Measurements from ENCODE around the gene SUOX.
"Not testable (repeated sequence)": the region's sequence is repeated elsewhere in the genome, so short reads cannot be mapped to it uniquely, and the experiment has no call there.

SUOX gene

GRCh38 chr12:55996715-55997534 lies at the start of gene SUOX:
TSS of gene SUOX (plus strand) at chr12:55997276. CDS start at chr12:56002222, 4,946 bp downstream.
- DNase-seq (ENCODE audit: low read depth): no peak

DNA sequence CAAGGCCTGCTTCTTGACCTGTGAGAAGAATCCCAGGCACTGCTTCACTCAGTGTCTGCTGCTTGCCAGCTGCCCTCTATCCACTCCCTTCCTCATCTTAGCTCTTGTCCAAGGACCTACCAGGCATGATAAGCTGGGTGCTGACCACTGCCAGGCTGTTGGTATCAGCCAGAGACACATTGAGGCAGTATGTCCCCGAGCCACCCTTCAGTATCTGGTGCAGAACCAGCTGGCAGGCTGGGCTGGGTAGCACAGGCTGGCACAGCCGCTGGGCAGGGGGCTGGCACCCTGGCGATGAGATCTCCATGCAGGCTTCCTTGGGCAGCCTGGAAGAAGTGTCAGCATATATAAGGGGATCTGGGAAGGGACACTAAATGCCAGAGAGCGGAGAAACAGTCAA lies 41.7 kb upstream of the SUOX start:
- DNase-seq (ENCODE audit: low read depth): no peak

- DNase-seq (ENCODE audit: low read depth): peak; percentile 32
Observed at GRCh38 chr12:55955800-55956508, 41.1 kb upstream of the SUOX start.

- DNase-seq (ENCODE audit: low read depth): no peak
Observed at GRCh38 chr12:55957106-55957859, 39.8 kb upstream of the SUOX start.

- DNase-seq (ENCODE audit: low read depth): no peak
Observed at GRCh38 chr12:55963760-55964159, 33.3 kb upstream of the SUOX start.

- no peak for DNase-seq (ENCODE audit: low read depth)
Observed at GRCh38 chr12:55965240-55965639, 31.8 kb upstream of the SUOX start.

GRCh38 chr12:55965941-55966407 lies 31.1 kb upstream of the SUOX start, which contains the start of gene PMEL:
TSS of gene PMEL (minus strand) at chr12:55966042. CDS start at chr12:55966011, 31 bp downstream.
- no peak for DNase-seq (ENCODE audit: low read depth)

DNA sequence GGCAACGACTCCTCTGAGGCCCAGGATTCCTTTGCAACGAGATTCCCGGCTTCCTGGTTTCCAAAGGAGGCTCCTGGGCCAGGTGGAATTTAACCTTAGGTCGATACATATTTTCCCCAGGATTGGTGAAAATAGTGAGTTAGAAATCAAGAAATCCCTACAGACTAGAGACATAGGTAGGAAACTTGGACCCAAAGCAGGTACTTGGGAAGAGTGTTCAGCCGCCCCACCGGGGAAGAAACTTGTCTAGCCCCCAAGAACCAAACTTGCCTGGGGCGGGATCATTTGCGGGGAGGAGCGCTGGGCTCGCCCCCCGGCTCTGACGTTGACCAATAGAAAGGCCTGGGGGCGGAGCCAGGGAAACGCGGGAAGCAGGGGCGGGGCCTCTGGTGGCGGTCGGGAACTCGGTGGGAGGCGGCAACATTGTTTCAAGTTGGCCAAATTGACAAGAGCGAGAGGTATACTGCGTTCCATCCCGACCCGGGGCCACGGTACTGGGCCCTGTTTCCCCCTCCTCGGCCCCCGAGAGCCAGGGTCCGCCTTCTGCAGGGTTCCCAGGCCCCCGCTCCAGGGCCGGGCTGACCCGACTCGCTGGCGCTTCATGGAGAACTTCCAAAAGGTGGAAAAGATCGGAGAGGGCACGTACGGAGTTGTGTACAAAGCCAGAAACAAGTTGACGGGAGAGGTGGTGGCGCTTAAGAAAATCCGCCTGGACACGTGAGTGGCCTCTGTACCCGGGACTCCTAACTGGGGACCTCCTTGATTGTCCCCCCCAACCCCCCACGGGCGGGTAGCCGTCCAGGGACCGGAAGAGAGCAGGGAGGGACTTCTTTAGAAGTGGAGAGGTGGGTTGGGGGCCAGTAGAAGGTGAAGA lies 30.4 kb upstream of the SUOX start, which contains the start of gene CDK2:
TSS of gene CDK2 (plus strand) at position 423 of the 874 bp plus-strand sequence. CDS start at position 602, 179 bp downstream.
- DNase-seq (ENCODE audit: low read depth): peak; percentile 85

DNA sequence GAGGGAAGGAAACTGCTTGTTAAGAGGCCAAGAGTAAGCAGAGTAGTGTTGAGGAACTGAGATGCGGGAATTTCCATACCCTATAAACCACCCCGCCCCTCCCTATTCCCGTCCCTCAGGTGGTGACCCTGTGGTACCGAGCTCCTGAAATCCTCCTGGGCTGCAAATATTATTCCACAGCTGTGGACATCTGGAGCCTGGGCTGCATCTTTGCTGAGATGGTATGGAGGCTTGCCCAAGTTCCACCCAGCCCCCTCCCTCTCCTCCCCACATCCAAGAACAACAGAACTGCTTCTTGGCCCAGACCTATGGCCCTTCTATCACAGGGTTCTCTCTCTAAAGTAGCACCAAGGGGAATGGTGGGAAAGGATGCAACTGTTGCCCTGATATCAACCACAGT lies 27.7 kb upstream of the SUOX start:
- DNase-seq (ENCODE audit: low read depth): no peak

DNA sequence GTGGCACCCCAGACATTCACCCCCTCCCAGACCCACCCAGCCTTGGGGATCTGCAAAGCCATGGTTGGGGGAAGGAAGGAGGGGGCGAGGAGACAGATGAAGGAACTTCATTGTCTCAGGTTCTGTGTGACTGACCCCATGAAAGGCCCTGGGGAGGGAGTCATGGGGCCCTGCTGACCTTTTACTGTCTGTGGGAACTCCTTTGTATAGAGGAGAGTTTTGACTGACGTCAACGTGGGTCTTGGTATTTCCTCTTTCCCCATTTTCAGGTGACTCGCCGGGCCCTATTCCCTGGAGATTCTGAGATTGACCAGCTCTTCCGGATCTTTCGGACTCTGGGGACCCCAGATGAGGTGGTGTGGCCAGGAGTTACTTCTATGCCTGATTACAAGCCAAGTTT lies 26.3 kb upstream of the SUOX start:
- no peak for DNase-seq (ENCODE audit: low read depth)

DNA sequence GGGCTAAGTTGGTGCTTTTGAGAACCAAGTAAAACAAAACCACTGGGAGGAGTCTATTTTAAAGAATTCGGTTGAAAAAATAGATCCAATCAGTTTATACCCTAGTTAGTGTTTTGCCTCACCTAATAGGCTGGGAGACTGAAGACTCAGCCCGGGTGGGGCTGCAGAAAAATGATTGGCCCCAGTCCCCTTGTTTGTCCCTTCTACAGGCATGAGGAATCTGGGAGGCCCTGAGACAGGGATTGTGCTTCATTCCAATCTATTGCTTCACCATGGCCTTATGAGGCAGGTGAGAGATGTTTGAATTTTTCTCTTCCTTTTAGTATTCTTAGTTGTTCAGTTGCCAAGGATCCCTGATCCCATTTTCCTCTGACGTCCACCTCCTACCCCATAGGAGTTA lies 25.0 kb upstream of the SUOX start:
- no peak for DNase-seq (ENCODE audit: low read depth)

DNA sequence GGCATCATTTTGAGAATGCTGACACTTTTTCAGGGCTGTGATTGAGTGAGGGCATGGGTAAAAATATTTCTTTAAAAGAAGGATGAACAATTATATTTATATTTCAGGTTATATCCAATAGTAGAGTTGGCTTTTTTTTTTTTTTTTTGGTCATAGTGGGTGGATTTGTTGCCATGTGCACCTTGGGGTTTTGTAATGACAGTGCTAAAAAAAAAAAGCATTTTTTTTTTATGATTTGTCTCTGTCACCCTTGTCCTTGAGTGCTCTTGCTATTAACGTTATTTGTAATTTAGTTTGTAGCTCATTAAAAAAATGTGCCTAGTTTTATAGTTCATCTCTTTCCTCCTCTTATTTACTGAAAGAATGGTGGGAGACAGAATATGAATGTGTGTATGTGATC lies 24.6 kb upstream of the SUOX start:
- DNase-seq (ENCODE audit: low read depth): no peak

DNA sequence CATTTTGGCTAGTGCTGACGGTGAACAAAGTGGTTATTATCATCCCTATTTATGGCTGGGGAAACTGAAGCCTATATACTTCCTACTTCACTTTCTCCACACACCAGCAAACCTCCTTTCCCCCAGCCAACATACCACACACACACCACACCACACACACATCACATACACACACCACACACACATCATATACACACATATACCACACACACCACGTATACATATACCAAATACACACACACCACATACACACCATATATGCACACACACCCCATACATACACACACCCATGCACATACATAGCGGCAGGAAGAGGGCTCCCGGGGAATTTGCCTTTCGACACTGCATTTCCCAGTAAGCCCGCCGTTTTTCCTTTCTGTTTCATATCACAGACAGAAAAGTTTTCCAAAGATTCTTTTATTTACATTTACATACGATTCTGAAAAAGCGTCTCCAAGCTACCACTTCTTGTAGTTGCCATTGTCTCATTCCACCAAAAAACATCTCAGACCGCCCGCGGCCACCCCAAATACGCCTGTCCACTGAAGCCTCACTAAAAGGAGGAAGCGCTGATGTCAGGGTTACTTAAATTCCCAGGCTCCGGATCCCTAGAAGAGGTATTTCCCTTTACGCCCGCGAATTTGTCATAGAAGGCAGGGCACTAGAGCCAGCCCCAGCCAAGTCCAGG lies 24.0 kb upstream of the SUOX start:
- no peak for DNase-seq (ENCODE audit: low read depth)

GRCh38 chr12:55973599-55974307 lies 23.3 kb upstream of the SUOX start, which contains the start of gene RAB5B:
TSS of gene RAB5B (plus strand) at chr12:55974078. CDS start at chr12:55986961, 12,883 bp downstream.
- peak; percentile 98 for DNase-seq (ENCODE audit: low read depth)

GRCh38 chr12:55974308-55974730 lies 22.8 kb upstream of the SUOX start:
- DNase-seq (ENCODE audit: low read depth): no peak

DNA sequence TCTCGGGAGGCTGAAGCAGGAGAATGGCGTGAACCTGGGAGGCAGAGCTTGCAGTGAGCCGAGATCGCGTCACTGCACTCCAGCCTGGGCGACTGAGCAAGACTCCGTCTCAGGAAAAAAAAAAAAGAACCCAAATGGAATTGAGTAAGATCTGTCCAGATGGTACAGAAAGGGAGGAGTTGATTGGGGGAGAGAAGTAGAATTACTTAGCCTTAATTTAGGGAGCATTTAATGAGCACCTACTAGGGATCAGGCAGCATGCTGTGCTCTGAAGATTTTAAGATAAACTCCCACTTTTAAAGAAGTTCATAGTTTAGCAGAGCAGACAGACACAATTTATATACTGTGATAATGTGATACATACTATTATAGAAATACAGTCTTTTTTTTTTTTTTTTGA lies 18.7 kb upstream of the SUOX start:
- DNase-seq (ENCODE audit: low read depth): no peak

GRCh38 chr12:55979069-55979468 lies 18.0 kb upstream of the SUOX start:
- DNase-seq (ENCODE audit: low read depth): no peak

DNA sequence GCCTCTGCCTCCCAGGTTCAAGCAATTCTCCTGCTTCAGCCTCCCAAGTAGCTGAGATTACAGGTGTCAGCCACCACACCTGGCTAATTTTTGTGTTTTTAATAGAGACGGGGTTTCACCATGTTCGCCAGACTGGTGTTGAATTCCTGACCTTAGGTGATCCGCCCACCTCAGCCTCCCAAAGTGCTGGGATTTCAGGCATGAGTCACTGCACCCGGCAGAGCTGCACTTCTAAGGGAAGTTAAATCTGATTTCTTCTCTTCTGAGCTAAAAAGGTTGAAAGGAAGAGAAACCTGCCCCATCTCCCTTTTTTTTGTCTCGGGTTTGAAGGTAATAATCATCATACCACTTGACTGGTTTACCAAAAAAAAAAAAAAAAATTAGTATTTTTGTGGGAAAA lies 15.2 kb upstream of the SUOX start:
- DNase-seq (ENCODE audit: low read depth): not testable (repeated sequence)

GRCh38 chr12:55982319-55982936 lies 14.6 kb upstream of the SUOX start:
- no peak for DNase-seq (ENCODE audit: low read depth)
